Thyroid gland (tissue), 4 donors: ENCODE data around the gene RAET1L. TPM values are rescaled to one million over a fixed set of nuclear protein-coding genes. Genes with fewer than 3 reads are reported as not detected.

Experiments
- DNase-seq, 2 donors: peaks; one replicate each; pipeline ENCODE4 v3.0.0-alpha.2; 2019
- H3K27ac ChIP-seq, 3 donors: fragments of 200-600 bp; sonication (generic); 1 replicate in 2 of 3; 2 replicates in 1 of 3; pipeline ENCODE4 v1.5.1; 2016 to 2019; ENCODE audit warnings: mild to moderate bottlenecking in 1 of 3, moderate library complexity in 1 of 3
- H3K27me3 ChIP-seq: fragments of 200-600 bp; sonication (generic); one replicate; pipeline ENCODE4 v1.5.1; 2019
- H3K36me3 ChIP-seq, 2 donors: fragments of 200-600 bp; sonication (generic); one replicate each; pipeline ENCODE4 v1.5.1; 2016 to 2019
- H3K4me1 ChIP-seq, 2 donors: fragments of 200-600 bp; sonication (generic); one replicate each; pipeline ENCODE4 v1.5.1; 2017 to 2019
- H3K4me3 ChIP-seq, 3 donors: fragments of 200-600 bp; sonication (generic); replicated peaks in 1 of 3; 1 replicate in 2 of 3; 2 replicates in 1 of 3; pipeline ENCODE4 v1.5.1; 2016; ENCODE audit warnings: mild to moderate bottlenecking in 1 of 3
- H3K9me3 ChIP-seq: fragments of 200-600 bp; sonication (generic); one replicate; pipeline ENCODE4 v1.5.1; 2017
- POLR2A ChIP-seq, 2 donors: fragments of 450-650 bp; IDR thresholded peaks; one replicate each; pipeline ENCODE4 v1.6.1; 2017; ENCODE audit warnings: antibody characterized with exemption in 2 of 2, mild to moderate bottlenecking in 2 of 2, moderate library complexity in 1 of 2
- WGBS, 2 donors: methylation state at CpG; one replicate each; pipeline ENCODE4 v1.1.5; 2017; 5-methylcytosine and 5-hydroxymethylcytosine counted together
- intact Hi-C: fragments of 100-400 bp; cut with DNase I; formaldehyde crosslinking; loops from one replicate; pipeline ENCODE4 v1.15.1; 2023
- total RNA-seq, 4 donors: library from RNA; depleted of rRNA; stranded (reverse); fragments of >200 nt; gene quantifications; one replicate each; pipeline ENCODE4 v1.2.3, GENCODE V29; 2016
- TF ChIP-seq, protein P1 (sequence below), 6 experiments: fragments of 200-600 bp in 3 of 6; fragments of 450-650 bp in 3 of 6; sonication (generic) in 3 of 6; IDR thresholded peaks; one replicate each; pipeline ENCODE4 v1.5.1; 2016 to 2019; ENCODE audit warnings: antibody characterized with exemption in 6 of 6, mild to moderate bottlenecking in 2 of 6, inconsistent platforms in 1 of 6, moderate library complexity in 1 of 6

RAET1L gene
- total RNA-seq, 4 donors from 2014 or later: not detected

DNA sequence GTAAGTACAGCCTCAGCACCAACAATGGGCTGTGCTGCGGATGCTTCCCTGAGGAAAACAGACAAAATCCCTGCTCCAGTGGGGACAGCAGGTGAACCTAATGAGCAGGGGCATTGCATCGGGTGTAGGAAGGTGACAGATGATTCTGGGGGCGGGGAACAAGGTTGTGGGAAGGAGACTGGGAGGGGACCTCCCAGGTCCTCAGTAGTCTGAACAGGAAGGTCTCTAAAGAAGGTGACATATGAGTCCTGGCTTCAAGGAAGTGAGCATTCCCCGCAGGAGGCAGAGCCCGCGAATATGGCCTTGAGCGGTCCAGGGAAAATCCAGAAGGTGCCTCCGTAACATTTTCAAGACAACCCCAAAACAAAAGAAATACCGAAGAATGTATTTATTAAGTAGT, 42.2 kb downstream of the RAET1L start:
- Histone ChIP-seq H3K9me3 (no peaks in the 10 kb centered on the region), H3K27me3 (peaks cover 10% of the 10 kb centered on the region), H3K36me3 (no peaks in the 10 kb centered on the region), H3K4me3 (no peak overlapping the region), H3K27ac (no peak overlapping the region), H3K4me1 (no peaks in the 10 kb centered on the region)
- TF ChIP-seq POLR2A (IDR thresholded peaks at IDR 0.05): no peak
- TF ChIP-seq, protein P1, sequence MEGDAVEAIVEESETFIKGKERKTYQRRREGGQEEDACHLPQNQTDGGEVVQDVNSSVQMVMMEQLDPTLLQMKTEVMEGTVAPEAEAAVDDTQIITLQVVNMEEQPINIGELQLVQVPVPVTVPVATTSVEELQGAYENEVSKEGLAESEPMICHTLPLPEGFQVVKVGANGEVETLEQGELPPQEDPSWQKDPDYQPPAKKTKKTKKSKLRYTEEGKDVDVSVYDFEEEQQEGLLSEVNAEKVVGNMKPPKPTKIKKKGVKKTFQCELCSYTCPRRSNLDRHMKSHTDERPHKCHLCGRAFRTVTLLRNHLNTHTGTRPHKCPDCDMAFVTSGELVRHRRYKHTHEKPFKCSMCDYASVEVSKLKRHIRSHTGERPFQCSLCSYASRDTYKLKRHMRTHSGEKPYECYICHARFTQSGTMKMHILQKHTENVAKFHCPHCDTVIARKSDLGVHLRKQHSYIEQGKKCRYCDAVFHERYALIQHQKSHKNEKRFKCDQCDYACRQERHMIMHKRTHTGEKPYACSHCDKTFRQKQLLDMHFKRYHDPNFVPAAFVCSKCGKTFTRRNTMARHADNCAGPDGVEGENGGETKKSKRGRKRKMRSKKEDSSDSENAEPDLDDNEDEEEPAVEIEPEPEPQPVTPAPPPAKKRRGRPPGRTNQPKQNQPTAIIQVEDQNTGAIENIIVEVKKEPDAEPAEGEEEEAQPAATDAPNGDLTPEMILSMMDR (IDR thresholded peaks at IDR 0.05): no peak
- intact Hi-C loops: no loop called here
- no peak for DNase-seq
- WGBS, 2 donors: 33 to 35% methylated on average over 9 of the region's 9 CpGs

GRCh38 chr6:149979293-149979692, 46.0 kb downstream of the RAET1L start:
- no peaks in the 10 kb centered on the region for H3K9me3 ChIP-seq
- H3K27me3 ChIP-seq: no peaks in the 10 kb centered on the region
- WGBS, 2 donors: 80 to 82% methylated on average over 6 of the region's 6 CpGs
- intact Hi-C loops: no loop called here
- no peak overlapping the region for H3K4me3 ChIP-seq
- no peak overlapping the region for H3K27ac ChIP-seq
- TF ChIP-seq, protein P1 (IDR thresholded peaks at IDR 0.05): no peak
- H3K36me3 ChIP-seq: no peaks in the 10 kb centered on the region
- DNase-seq: no peak
- H3K4me1 ChIP-seq: no peaks in the 10 kb centered on the region

DNA sequence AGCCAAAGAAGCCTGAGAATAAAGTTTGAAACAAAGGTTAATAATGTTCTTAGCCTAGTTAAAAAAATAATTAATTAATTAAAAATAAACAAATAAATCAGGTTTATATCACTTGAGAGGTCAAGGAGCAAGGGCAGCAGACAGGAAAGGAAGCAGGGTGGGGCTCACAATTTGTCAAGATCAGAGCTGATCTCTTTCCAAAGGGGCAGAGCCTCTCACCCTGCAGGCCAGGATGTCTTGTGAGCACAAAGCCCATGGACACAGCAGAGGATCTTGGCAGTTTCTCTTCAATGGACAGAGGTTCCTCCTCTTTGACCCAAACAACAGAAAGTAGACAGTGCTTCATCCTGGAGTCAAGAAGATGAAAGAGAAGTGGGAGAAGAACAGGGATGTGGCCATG, 46.7 kb downstream of the RAET1L start:
- Histone ChIP-seq H3K36me3 (no peaks in the 10 kb centered on the region), H3K27ac (no peak overlapping the region), H3K9me3 (no peaks in the 10 kb centered on the region), H3K27me3 (no peaks in the 10 kb centered on the region), H3K4me1 (no peaks in the 10 kb centered on the region), H3K4me3 (no peak overlapping the region)
- intact Hi-C loops: no loop called here
- TF ChIP-seq, protein P1 (IDR thresholded peaks at IDR 0.05): no peak
- no peak for TF ChIP-seq POLR2A (IDR thresholded peaks at IDR 0.05)
- DNase-seq: no peak

DNA sequence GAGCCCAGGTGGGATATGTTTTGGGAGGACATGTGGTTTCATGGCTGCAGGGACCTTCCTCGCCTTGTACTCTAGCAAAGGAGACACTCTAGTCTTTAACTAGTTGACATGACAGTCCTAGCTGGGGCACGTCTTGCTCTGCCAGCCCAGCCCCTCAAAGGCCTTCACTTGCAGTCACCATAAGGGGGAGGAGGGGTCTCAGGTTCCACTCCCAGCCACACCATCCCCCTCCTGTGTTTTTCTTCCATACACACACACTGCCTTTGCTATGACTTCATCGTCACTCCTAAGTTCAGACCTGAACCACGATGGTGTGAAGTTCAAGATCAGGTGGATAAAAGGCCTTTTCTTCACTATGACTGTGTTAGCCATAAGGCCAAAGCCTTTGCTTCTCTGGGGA, 48.1 kb downstream of the RAET1L start:
- H3K4me3 ChIP-seq: no peak overlapping the region
- 84 to 93% methylated on average over 4 of the region's 4 CpGs for WGBS, 2 donors
- H3K36me3 ChIP-seq: no peaks in the 10 kb centered on the region
- H3K27me3 ChIP-seq: no peaks in the 10 kb centered on the region
- TF ChIP-seq, protein P1 (IDR thresholded peaks at IDR 0.05): no peak
- no peak for TF ChIP-seq POLR2A (IDR thresholded peaks at IDR 0.05)
- DNase-seq: no peak
- intact Hi-C loops: no loop called here
- H3K27ac ChIP-seq: no peak overlapping the region
- H3K9me3 ChIP-seq: no peaks in the 10 kb centered on the region
- H3K4me1 ChIP-seq: no peaks in the 10 kb centered on the region

DNA sequence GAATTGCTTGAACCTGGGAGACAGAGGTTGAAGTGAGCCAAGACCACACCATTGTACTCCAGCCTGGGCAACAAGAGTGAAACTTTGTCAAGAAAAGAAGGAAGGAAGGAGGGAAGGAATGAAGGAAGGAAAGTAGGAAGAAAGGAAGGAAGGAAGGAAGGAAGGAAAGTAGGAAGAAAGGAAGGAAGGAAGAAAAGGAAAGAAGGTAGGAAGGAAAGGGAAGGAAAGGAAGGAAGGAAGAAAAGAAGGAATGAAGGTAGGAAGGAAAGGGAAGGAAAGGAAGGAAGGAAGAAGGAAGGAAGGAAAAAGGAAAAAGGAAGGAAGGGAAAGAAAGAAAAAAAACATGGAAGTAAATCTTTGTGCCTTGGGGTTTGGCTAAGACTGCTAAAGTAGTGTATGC, 49.9 kb downstream of the RAET1L start:
- H3K36me3 ChIP-seq: no peaks in the 10 kb centered on the region
- no peaks in the 10 kb centered on the region for H3K27me3 ChIP-seq

More for the DNA sequence above, 49.9 kb downstream of the RAET1L start:
- intact Hi-C loops: no loop called here
- no peak overlapping the region for H3K27ac ChIP-seq
- no peaks in the 10 kb centered on the region for H3K4me1 ChIP-seq
- H3K4me3 ChIP-seq: no peak overlapping the region
- DNase-seq: no peak
- TF ChIP-seq, protein P1 (IDR thresholded peaks at IDR 0.05): no peak
- TF ChIP-seq POLR2A (IDR thresholded peaks at IDR 0.05): no peak
- H3K9me3 ChIP-seq: no peaks in the 10 kb centered on the region
